ENCODE data around the gene SUGCT.

The SUGCT gene

DNA sequence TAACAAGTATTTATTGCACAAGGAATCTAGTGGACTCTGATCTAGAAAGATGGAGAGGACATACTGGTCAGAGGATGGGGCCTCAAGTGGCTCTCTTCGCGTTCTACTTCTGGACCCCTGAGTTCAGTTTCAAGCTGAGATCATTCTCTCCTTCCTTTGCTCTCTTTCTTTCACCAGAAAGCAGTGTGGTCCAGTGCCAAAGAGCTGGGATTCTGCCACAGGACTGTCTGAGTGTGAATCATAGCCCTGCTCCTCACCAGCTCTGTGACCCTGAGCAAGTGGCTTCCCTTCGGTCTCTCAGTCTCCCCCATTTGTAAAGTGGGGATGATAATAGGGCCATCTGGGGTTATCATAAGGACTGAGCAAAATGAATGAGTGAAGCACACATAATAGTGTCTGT is 715.2 kb downstream of the SUGCT start:
- Histone ChIP-seq H3K4me2 (ENCODE audit: low read length) (no peak overlapping the region), H3K27me3 (ENCODE audit: control insufficient read depth, insufficient read depth, low read length) (no peaks in the 10 kb centered on the region), H3K4me1 (no peaks in the 10 kb centered on the region), H3K27ac (no peak overlapping the region), H3K9me3 (ENCODE audit: control insufficient read depth, low read length) (no peaks in the 10 kb centered on the region), H2AFZ (no peak overlapping the region), H3K9ac (no peak overlapping the region), H3K4me3 (ENCODE audit: low read depth, low read length) (no peak overlapping the region), H3K79me2 (no peaks in the 10 kb centered on the region), H3K36me3 (ENCODE audit: control insufficient read depth, insufficient read depth, low read length) (no peaks in the 10 kb centered on the region)
- TF ChIP-seq, protein P1, sequence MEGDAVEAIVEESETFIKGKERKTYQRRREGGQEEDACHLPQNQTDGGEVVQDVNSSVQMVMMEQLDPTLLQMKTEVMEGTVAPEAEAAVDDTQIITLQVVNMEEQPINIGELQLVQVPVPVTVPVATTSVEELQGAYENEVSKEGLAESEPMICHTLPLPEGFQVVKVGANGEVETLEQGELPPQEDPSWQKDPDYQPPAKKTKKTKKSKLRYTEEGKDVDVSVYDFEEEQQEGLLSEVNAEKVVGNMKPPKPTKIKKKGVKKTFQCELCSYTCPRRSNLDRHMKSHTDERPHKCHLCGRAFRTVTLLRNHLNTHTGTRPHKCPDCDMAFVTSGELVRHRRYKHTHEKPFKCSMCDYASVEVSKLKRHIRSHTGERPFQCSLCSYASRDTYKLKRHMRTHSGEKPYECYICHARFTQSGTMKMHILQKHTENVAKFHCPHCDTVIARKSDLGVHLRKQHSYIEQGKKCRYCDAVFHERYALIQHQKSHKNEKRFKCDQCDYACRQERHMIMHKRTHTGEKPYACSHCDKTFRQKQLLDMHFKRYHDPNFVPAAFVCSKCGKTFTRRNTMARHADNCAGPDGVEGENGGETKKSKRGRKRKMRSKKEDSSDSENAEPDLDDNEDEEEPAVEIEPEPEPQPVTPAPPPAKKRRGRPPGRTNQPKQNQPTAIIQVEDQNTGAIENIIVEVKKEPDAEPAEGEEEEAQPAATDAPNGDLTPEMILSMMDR (IDR thresholded peaks at IDR 0.05): no peak

DNA sequence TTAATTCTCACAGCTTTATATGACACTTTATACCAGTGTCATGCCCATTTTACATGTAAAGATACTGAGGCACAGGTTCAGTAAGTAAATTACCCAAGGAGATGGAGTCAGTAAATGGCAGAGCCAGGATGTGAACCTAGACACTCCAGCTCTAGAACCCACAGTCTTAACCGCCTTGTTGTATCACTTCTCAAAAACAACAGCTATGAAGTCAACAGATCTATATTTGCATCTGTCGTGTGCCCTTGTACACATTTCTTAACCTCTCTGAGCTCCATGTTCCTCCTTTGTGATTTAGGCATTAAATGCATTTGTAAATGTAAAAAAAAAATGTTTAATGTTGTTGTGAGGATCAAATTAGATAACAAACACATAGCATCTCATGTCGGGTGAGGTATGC is 716.2 kb downstream of the SUGCT start:
- Histone ChIP-seq H3K27ac (no peak overlapping the region), H3K9ac (no peak overlapping the region)

DNA sequence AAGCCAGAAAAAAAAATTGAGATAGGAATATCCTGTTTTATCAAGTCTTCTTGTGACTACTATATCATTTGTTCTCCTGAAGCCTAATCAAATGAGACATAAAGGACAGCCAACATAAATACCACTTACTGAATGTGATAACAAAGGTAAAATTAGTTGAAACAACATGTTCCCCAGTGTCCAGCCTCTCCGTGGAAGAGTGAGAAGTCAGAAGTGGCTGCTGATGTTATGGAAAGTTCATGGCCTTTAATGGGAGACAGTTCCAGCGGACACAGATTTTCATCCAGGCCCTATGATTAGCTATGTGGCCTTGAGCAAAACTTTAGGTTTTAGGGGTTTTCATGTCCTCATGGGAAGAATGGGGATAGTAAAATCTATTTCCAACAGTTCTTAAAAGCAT is 724.3 kb downstream of the SUGCT start:
- H3K79me2 ChIP-seq: no peaks in the 10 kb centered on the region
- no peaks in the 10 kb centered on the region for H3K27me3 ChIP-seq (ENCODE audit: control insufficient read depth, insufficient read depth, low read length)
- no peak overlapping the region for H3K27ac ChIP-seq
- no peak overlapping the region for H2AFZ ChIP-seq
- no peak overlapping the region for H3K4me2 ChIP-seq (ENCODE audit: low read length)
- H3K9ac ChIP-seq: no peak overlapping the region
- TF ChIP-seq, protein P1 (IDR thresholded peaks at IDR 0.05): no peak
- no peaks in the 10 kb centered on the region for H3K36me3 ChIP-seq (ENCODE audit: control insufficient read depth, insufficient read depth, low read length)
- H3K4me3 ChIP-seq (ENCODE audit: low read depth, low read length): no peak overlapping the region
- H3K9me3 ChIP-seq (ENCODE audit: control insufficient read depth, low read length): no peaks in the 10 kb centered on the region
- H3K4me1 ChIP-seq: no peaks in the 10 kb centered on the region

More for the DNA sequence above, 716.2 kb downstream of the SUGCT start:
- no peaks in the 10 kb centered on the region for H3K36me3 ChIP-seq (ENCODE audit: control insufficient read depth, insufficient read depth, low read length)
- no peaks in the 10 kb centered on the region for H3K27me3 ChIP-seq (ENCODE audit: control insufficient read depth, insufficient read depth, low read length)
- H3K9me3 ChIP-seq (ENCODE audit: control insufficient read depth, low read length): no peaks in the 10 kb centered on the region
- TF ChIP-seq, protein P1 (IDR thresholded peaks at IDR 0.05): no peak
- H3K4me1 ChIP-seq: no peaks in the 10 kb centered on the region
- no peak overlapping the region for H3K4me2 ChIP-seq (ENCODE audit: low read length)
- no peaks in the 10 kb centered on the region for H3K79me2 ChIP-seq
- H2AFZ ChIP-seq: no peak overlapping the region
- H3K4me3 ChIP-seq (ENCODE audit: low read depth, low read length): no peak overlapping the region

DNA sequence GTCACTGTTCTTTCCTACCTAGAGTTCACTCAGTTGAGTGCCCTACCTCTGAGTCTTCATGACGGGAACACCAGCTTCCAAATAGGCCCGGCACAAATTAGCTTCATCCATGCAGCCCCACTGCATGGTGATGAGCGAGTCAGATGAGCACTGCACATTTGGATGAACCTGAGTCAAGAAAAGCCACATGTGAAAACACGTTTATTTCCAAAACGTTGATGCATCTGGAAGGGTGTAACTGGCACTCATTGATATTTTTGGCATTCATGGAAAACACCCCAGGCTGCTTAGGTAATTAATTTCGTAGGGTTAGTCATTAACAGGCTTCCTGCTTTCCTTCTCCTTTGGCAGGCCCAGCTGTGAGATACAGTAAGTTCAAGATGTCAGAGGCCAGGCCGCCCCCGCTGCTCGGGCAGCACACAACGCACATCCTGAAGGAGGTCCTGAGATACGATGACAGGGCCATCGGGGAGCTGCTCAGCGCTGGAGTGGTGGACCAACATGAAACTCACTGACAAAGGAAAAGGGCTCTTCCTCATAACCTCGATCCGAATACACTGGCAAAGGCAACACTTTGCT is 725.2 kb downstream of the SUGCT start:
- Histone ChIP-seq H3K4me2 (ENCODE audit: low read length) (no peak overlapping the region), H3K4me1 (no peaks in the 10 kb centered on the region), H2AFZ (no peak overlapping the region), H3K36me3 (ENCODE audit: control insufficient read depth, insufficient read depth, low read length) (no peaks in the 10 kb centered on the region), H3K9ac (no peak overlapping the region), H3K9me3 (ENCODE audit: control insufficient read depth, low read length) (no peaks in the 10 kb centered on the region), H3K4me3 (ENCODE audit: low read depth, low read length) (no peak overlapping the region), H3K27ac (no peak overlapping the region), H3K27me3 (ENCODE audit: control insufficient read depth, insufficient read depth, low read length) (no peaks in the 10 kb centered on the region), H3K79me2 (no peaks in the 10 kb centered on the region)
- TF ChIP-seq, protein P1 (IDR thresholded peaks at IDR 0.05): no peak

Measured in parathyroid adenoma (tissue), 2 donors.